Measurements from ENCODE around the gene SEMA7A.
"Not testable (repeated sequence)": the region's sequence is repeated elsewhere in the genome, so short reads cannot be mapped to it uniquely, and the experiment has no call there.

Gene SEMA7A

GRCh38 chr15:74459798-74460197 is 26.0 kb upstream of the SEMA7A start:
- not testable (repeated sequence) for H3K9me3 Mint-ChIP-seq; DNase-seq (ENCODE audit: low spot score in 2 of 2); ATAC-seq; H3K27ac Mint-ChIP-seq
- Mint-ChIP-seq H3K36me3 (peaks cover 58% of the 10 kb centered on the region), H3K4me3 (peak overlapping the region; percentile 98), H3K4me1 (peaks cover 52% of the 10 kb centered on the region)

- peaks cover 72% of the 10 kb centered on the region for H3K36me3 Mint-ChIP-seq
- DNase-seq (ENCODE audit: low spot score in 2 of 2) (no peak), ATAC-seq (no peak)
- no peak overlapping the region for H3K27ac Mint-ChIP-seq
- H3K4me3 Mint-ChIP-seq, result no peak overlapping the region
- H3K4me1 Mint-ChIP-seq, result peaks cover 50% of the 10 kb centered on the region
- no peaks in the 10 kb centered on the region for H3K9me3 Mint-ChIP-seq
Measured at GRCh38 chr15:74458473-74458872, 24.7 kb upstream of the SEMA7A start.

- Mint-ChIP-seq H3K4me1 (peaks cover 35% of the 10 kb centered on the region), H3K36me3 (peaks cover 84% of the 10 kb centered on the region)
- not testable (repeated sequence) for H3K4me3 Mint-ChIP-seq; DNase-seq (ENCODE audit: low spot score in 2 of 2); H3K27ac Mint-ChIP-seq; ATAC-seq; H3K9me3 Mint-ChIP-seq
Measured at GRCh38 chr15:74457036-74457435, 23.3 kb upstream of the SEMA7A start.

- no peaks in the 10 kb centered on the region for H3K9me3 Mint-ChIP-seq
- peaks cover 21% of the 10 kb centered on the region for H3K4me1 Mint-ChIP-seq
- no peak for ATAC-seq
Measured at GRCh38 chr15:74454764-74455500, 21.2 kb upstream of the SEMA7A start.

GRCh38 chr15:74453925-74454763 is 20.4 kb upstream of the SEMA7A start:
- H3K36me3 Mint-ChIP-seq, result peaks cover 81% of the 10 kb centered on the region
- H3K4me3 Mint-ChIP-seq, result no peak overlapping the region

More at GRCh38 chr15:74454764-74455500, 21.2 kb upstream of the SEMA7A start:
- Mint-ChIP-seq H3K4me3 (no peak overlapping the region), H3K27ac (peak overlapping the region; percentile 45), H3K36me3 (peaks cover 77% of the 10 kb centered on the region)
- no peak for DNase-seq (ENCODE audit: low spot score in 2 of 2)

GRCh38 chr15:74451861-74452835 is 18.4 kb upstream of the SEMA7A start:
- Mint-ChIP-seq H3K4me3 (no peak overlapping the region), H3K36me3 (peaks cover 75% of the 10 kb centered on the region)
- no peak for DNase-seq (ENCODE audit: low spot score in 2 of 2)

More at GRCh38 chr15:74453925-74454763, 20.4 kb upstream of the SEMA7A start:
- DNase-seq (ENCODE audit: low spot score in 2 of 2) (no peak), ATAC-seq (peak; percentile 59)
- Mint-ChIP-seq H3K4me1 (peaks cover 19% of the 10 kb centered on the region), H3K27ac (peak overlapping the region; percentile 45), H3K9me3 (no peaks in the 10 kb centered on the region)

GRCh38 chr15:74451322-74451721 is 17.6 kb upstream of the SEMA7A start:
- Mint-ChIP-seq H3K4me3 (no peak overlapping the region), H3K9me3 (no peaks in the 10 kb centered on the region), H3K27ac (peak overlapping the region; percentile 42), H3K4me1 (peaks cover 11% of the 10 kb centered on the region), H3K36me3 (peaks cover 74% of the 10 kb centered on the region)
- ATAC-seq (no peak), DNase-seq (ENCODE audit: low spot score in 2 of 2) (no peak)

More at GRCh38 chr15:74451861-74452835, 18.4 kb upstream of the SEMA7A start:
- no peaks in the 10 kb centered on the region for H3K9me3 Mint-ChIP-seq
- H3K27ac Mint-ChIP-seq, result peak overlapping the region; percentile 43
- no peak for ATAC-seq
- peaks cover 11% of the 10 kb centered on the region for H3K4me1 Mint-ChIP-seq

- H3K4me1 Mint-ChIP-seq, result peaks cover 9% of the 10 kb centered on the region
- ATAC-seq, result no peak
- H3K36me3 Mint-ChIP-seq, result peaks cover 71% of the 10 kb centered on the region
- DNase-seq (ENCODE audit: low spot score in 2 of 2), result no peak
- H3K9me3 Mint-ChIP-seq, result no peaks in the 10 kb centered on the region
- H3K4me3 Mint-ChIP-seq, result no peak overlapping the region
- H3K27ac Mint-ChIP-seq, result no peak overlapping the region
Measured at GRCh38 chr15:74449643-74450205, 16.0 kb upstream of the SEMA7A start.

- Mint-ChIP-seq H3K27ac (no peak overlapping the region), H3K4me1 (peaks cover 3% of the 10 kb centered on the region), H3K36me3 (peaks cover 65% of the 10 kb centered on the region), H3K9me3 (no peaks in the 10 kb centered on the region), H3K4me3 (no peak overlapping the region)
- DNase-seq (ENCODE audit: low spot score in 2 of 2) (no peak), ATAC-seq (no peak)
Measured at GRCh38 chr15:74449095-74449494, 15.3 kb upstream of the SEMA7A start.

- H3K36me3 Mint-ChIP-seq, result peaks cover 46% of the 10 kb centered on the region
- no peak overlapping the region for H3K4me3 Mint-ChIP-seq
- ATAC-seq, result no peak
Measured at GRCh38 chr15:74445816-74446763, 12.3 kb upstream of the SEMA7A start.

GRCh38 chr15:74444106-74445062 is 10.6 kb upstream of the SEMA7A start:
- H3K4me1 Mint-ChIP-seq, result no peaks in the 10 kb centered on the region
- H3K4me3 Mint-ChIP-seq, result no peak overlapping the region
- peaks cover 36% of the 10 kb centered on the region for H3K36me3 Mint-ChIP-seq
- no peaks in the 10 kb centered on the region for H3K9me3 Mint-ChIP-seq
- ATAC-seq (no peak), DNase-seq (ENCODE audit: low spot score in 2 of 2) (no peak)
- peak overlapping the region; percentile 54 for H3K27ac Mint-ChIP-seq

More at GRCh38 chr15:74445816-74446763, 12.3 kb upstream of the SEMA7A start:
- Mint-ChIP-seq H3K9me3 (no peaks in the 10 kb centered on the region), H3K4me1 (no peaks in the 10 kb centered on the region), H3K27ac (no peak overlapping the region)
- no peak for DNase-seq (ENCODE audit: low spot score in 2 of 2)

GRCh38 chr15:74443100-74443909 is 9.5 kb upstream of the SEMA7A start:
- DNase-seq (ENCODE audit: low spot score in 2 of 2), result no peak
- ATAC-seq, result no peak
- peaks cover 6% of the 10 kb centered on the region for H3K4me1 Mint-ChIP-seq
- peak overlapping the region; percentile 72 for H3K27ac Mint-ChIP-seq
- H3K4me3 Mint-ChIP-seq, result no peak overlapping the region
- no peaks in the 10 kb centered on the region for H3K9me3 Mint-ChIP-seq
- peaks cover 25% of the 10 kb centered on the region for H3K36me3 Mint-ChIP-seq

All from stimulated activated effector memory CD8-positive, alpha-beta T cell treated with anti-CD3 and anti-CD28 coated beads, Interleukin-12 subunit alpha, Interleukin-12 subunit beta, amount 100 ng/mL, for 72 hours (primary cell).